H9 (cell line): ENCODE measurements around the gene CAMTA2. TPM values are rescaled to one million over a fixed set of nuclear protein-coding genes. Genes with fewer than 3 reads are reported as not detected.

Experiments
- DNase-seq: peaks from one replicate; pipeline ENCODE4 v3.0.0-alpha.2; 2017
- H2AFZ ChIP-seq: one replicate; pipeline ENCODE4 v1.6.1; 2013; ENCODE audit warnings: mild to moderate bottlenecking, low read length, control low read depth, moderate library complexity
- H2AK5ac ChIP-seq: 2 replicates; pipeline ENCODE4 v1.6.1; 2013; ENCODE audit warnings: low read length, control low read depth, mixed read lengths; ENCODE audit not compliant: insufficient read length
- H2BK120ac ChIP-seq: one replicate; pipeline ENCODE4 v1.6.1; 2013; ENCODE audit warnings: low read depth, mild to moderate bottlenecking, low read length, control low read depth, inconsistent platforms; ENCODE audit not compliant: poor library complexity, severe bottlenecking
- H2BK12ac ChIP-seq: 2 replicates; pipeline ENCODE4 v1.6.1; 2013; ENCODE audit warnings: low read length, control low read depth, mixed read lengths, low read depth; ENCODE audit not compliant: insufficient read length
- H2BK15ac ChIP-seq: 2 replicates; pipeline ENCODE4 v1.6.1; 2013; ENCODE audit warnings: low read depth, low read length, control low read depth
- H2BK20ac ChIP-seq: one replicate; pipeline ENCODE4 v1.6.1; 2013; ENCODE audit warnings: low read depth, mild to moderate bottlenecking, low read length, control low read depth, inconsistent platforms; ENCODE audit not compliant: poor library complexity, severe bottlenecking
- H2BK5ac ChIP-seq: 2 replicates; pipeline ENCODE4 v1.6.1; 2013; ENCODE audit warnings: low read length, control low read depth, mixed read lengths; ENCODE audit not compliant: insufficient read length
- H3K14ac ChIP-seq: 2 replicates; pipeline ENCODE4 v1.6.1; 2013; ENCODE audit warnings: low read length, control low read depth; ENCODE audit not compliant: insufficient read depth
- H3K18ac ChIP-seq: 2 replicates; pipeline ENCODE4 v1.6.1; 2013; ENCODE audit warnings: low read depth, mild to moderate bottlenecking, mixed read lengths, low read length, control low read depth; ENCODE audit not compliant: insufficient read length
- H3K23ac ChIP-seq: 2 replicates; pipeline ENCODE4 v1.6.1; 2013; ENCODE audit warnings: low read length, control low read depth, mixed read lengths, low read depth; ENCODE audit not compliant: insufficient read length
- H3K23me2 ChIP-seq: 2 replicates; pipeline ENCODE4 v1.6.1; 2013; ENCODE audit warnings: low read depth, mild to moderate bottlenecking, mixed read lengths, low read length, control low read depth; ENCODE audit not compliant: insufficient read length, poor library complexity, severe bottlenecking
- H3K27ac ChIP-seq: 2 replicates; pipeline ENCODE4 v1.5.1; 2013; ENCODE audit warnings: low read length, control low read depth, mixed read lengths, low read depth; ENCODE audit not compliant: insufficient read length
- H3K27me3 ChIP-seq: 2 replicates; pipeline ENCODE4 v1.6.1; 2013; ENCODE audit warnings: low read length, control low read depth, inconsistent platforms; ENCODE audit not compliant: insufficient read depth
- H3K4ac ChIP-seq: 2 replicates; pipeline ENCODE4 v1.6.1; 2013; ENCODE audit warnings: low read depth, mild to moderate bottlenecking, control low read depth, inconsistent platforms, low read length, moderate library complexity
- H3K4me1 ChIP-seq: 2 replicates; pipeline ENCODE4 v1.6.1; 2013; ENCODE audit warnings: low read length, control low read depth, inconsistent platforms; ENCODE audit not compliant: insufficient read depth
- H3K4me2 ChIP-seq: 2 replicates; pipeline ENCODE4 v1.6.1; 2013; ENCODE audit warnings: low read length, control low read depth, mixed read lengths; ENCODE audit not compliant: insufficient read length, insufficient read depth
- H3K56ac ChIP-seq: 2 replicates; pipeline ENCODE4 v1.6.1; 2013; ENCODE audit warnings: low read depth, mild to moderate bottlenecking, mixed read lengths, low read length, control low read depth; ENCODE audit not compliant: insufficient read length
- H3K79me1 ChIP-seq: 2 replicates; pipeline ENCODE4 v1.6.1; 2013; ENCODE audit warnings: low read depth, mild to moderate bottlenecking, moderate library complexity, low read length, control low read depth, inconsistent platforms; ENCODE audit not compliant: insufficient read depth, poor library complexity, severe bottlenecking
- H3K79me2 ChIP-seq: 2 replicates; pipeline ENCODE4 v1.6.1; 2013; ENCODE audit warnings: low read length, control low read depth, inconsistent platforms; ENCODE audit not compliant: insufficient read depth
- H3K9ac ChIP-seq: 2 replicates; pipeline ENCODE4 v1.6.1; 2013; ENCODE audit warnings: low read length, control low read depth, mixed read lengths; ENCODE audit not compliant: insufficient read length; ENCODE audit errors: extremely low read depth
- H3K9me3 ChIP-seq: one replicate; pipeline ENCODE4 v1.6.1; 2013; ENCODE audit warnings: low read depth, low read length, inconsistent platforms; ENCODE audit not compliant: control insufficient read depth
- H3T11ph ChIP-seq: one replicate; pipeline ENCODE4 v1.6.1; 2013; ENCODE audit warnings: mild to moderate bottlenecking, low read length, control low read depth, inconsistent platforms
- H4K20me1 ChIP-seq: one replicate; pipeline ENCODE4 v1.6.1; 2013; ENCODE audit not compliant: control insufficient read depth, insufficient read length, insufficient read depth
- H4K5ac ChIP-seq: 2 replicates; pipeline ENCODE4 v1.6.1; 2013; ENCODE audit warnings: low read depth, mild to moderate bottlenecking, mixed read lengths, low read length, control low read depth; ENCODE audit not compliant: insufficient read length
- H4K8ac ChIP-seq: replicated peaks from 2 replicates; pipeline ENCODE4 v1.6.1; 2013; ENCODE audit warnings: low read length, control low read depth, mixed read lengths, low read depth; ENCODE audit not compliant: insufficient read length
- H4K91ac ChIP-seq: 2 replicates; pipeline ENCODE4 v1.6.1; 2013; ENCODE audit warnings: low read depth, mild to moderate bottlenecking, moderate library complexity, mixed read lengths, low read length, control low read depth; ENCODE audit not compliant: insufficient read length
- H3K27ac Mint-ChIP-seq, 3 experiments: 2 replicates in 2 of 3; 3 replicates in 1 of 3; pipeline ENCODE4 v1.8.0; 2020 to 2021; ENCODE audit warnings: mixed read lengths in 3 of 3, mild to moderate bottlenecking in 1 of 3, moderate library complexity in 1 of 3
- H3K27me3 Mint-ChIP-seq: 2 replicates; pipeline ENCODE4 v1.8.0; 2021; ENCODE audit warnings: low read depth, mild to moderate bottlenecking, moderate library complexity, mixed read lengths
- H3K36me3 Mint-ChIP-seq, 3 experiments: 2 replicates in 2 of 3; 3 replicates in 1 of 3; pipeline ENCODE4 v1.8.0; 2020 to 2021; ENCODE audit warnings: low read depth in 3 of 3, mixed read lengths in 3 of 3; ENCODE audit not compliant: insufficient read depth in 1 of 3
- H3K4me1 Mint-ChIP-seq, 2 experiments: 2 replicates each; pipeline ENCODE4 v1.8.0; 2020; ENCODE audit warnings: mixed read lengths in 2 of 2
- H3K4me3 Mint-ChIP-seq, 2 experiments: 2 replicates in 1 of 2; 3 replicates in 1 of 2; pipeline ENCODE4 v1.8.0; 2020 to 2021; ENCODE audit warnings: mild to moderate bottlenecking in 2 of 2, mixed read lengths in 2 of 2, moderate library complexity in 1 of 2
- H3K9me3 Mint-ChIP-seq, 2 experiments: 2 replicates in 1 of 2; 3 replicates in 1 of 2; pipeline ENCODE4 v1.8.0; 2020; ENCODE audit warnings: mild to moderate bottlenecking in 2 of 2, mixed read lengths in 2 of 2, moderate library complexity in 1 of 2
- WGBS: extraction: QIAGEN DNeasy Blood & Tissue Kit; methylation state at CpG from one replicate; pipeline ENCODE4 v1.1.7; 2013; ENCODE audit warnings: missing lambda C conversion rate, low lambda C conversion rate, mixed read lengths; ENCODE audit not compliant: insufficient read length; ENCODE audit errors: extremely low coverage; 5-methylcytosine and 5-hydroxymethylcytosine counted together
- total RNA-seq: library from RNA; stranded (reverse); gene quantifications from 2 replicates; pipeline ENCODE4 v1.2.1, GENCODE V29; 2021
- TF ChIP-seq, protein P1 (sequence below): fragments of 200-600 bp; sonication (generic); conservative IDR thresholded peaks from 3 replicates; pipeline ENCODE4 v1.8.0; 2021; ENCODE audit warnings: antibody characterized with exemption, mild to moderate bottlenecking

Gene CAMTA2
- total RNA-seq, 1 experiment from 2014 or later: 15.6 TPM

DNA sequence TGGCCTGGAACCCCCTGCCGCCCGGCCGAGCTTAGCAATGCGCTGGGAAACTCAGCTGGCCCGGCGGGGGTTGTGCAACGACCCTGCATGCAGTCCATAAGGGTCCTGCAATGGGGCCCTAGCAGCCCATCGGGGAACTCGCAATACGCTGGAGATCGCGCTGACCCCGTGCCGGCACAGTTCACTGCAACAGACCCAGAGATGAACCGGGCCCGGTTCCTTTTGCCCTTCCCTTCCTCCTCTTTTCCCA, 48.0 kb downstream of the CAMTA2 start:
- H3K27me3 ChIP-seq: no peaks in the 10 kb centered on the region
- peak overlapping the region; percentile 71 for H3K9ac ChIP-seq
- H2BK120ac ChIP-seq: no peak overlapping the region
- H3K27ac ChIP-seq: peak overlapping the region; percentile 81
- peak overlapping the region; percentile 69 for H3K18ac ChIP-seq
- H4K20me1 ChIP-seq: peaks cover 7% of the 10 kb centered on the region
- WGBS: no CpG with 5 or more reads among the region's 16 CpGs
- H2AFZ ChIP-seq: no peak overlapping the region
- peak overlapping the region; percentile 95 to 98 for H3K4me3 Mint-ChIP-seq
- H3T11ph ChIP-seq: no peak overlapping the region
- peak overlapping the region; percentile 80 for H3K4me2 ChIP-seq
- H4K8ac ChIP-seq: no peak overlapping the region
- H4K5ac ChIP-seq: no peak overlapping the region
- H2BK20ac ChIP-seq: no peak overlapping the region
- peak overlapping the region; percentile 91 for H3K14ac ChIP-seq
- TF ChIP-seq, protein P1, sequence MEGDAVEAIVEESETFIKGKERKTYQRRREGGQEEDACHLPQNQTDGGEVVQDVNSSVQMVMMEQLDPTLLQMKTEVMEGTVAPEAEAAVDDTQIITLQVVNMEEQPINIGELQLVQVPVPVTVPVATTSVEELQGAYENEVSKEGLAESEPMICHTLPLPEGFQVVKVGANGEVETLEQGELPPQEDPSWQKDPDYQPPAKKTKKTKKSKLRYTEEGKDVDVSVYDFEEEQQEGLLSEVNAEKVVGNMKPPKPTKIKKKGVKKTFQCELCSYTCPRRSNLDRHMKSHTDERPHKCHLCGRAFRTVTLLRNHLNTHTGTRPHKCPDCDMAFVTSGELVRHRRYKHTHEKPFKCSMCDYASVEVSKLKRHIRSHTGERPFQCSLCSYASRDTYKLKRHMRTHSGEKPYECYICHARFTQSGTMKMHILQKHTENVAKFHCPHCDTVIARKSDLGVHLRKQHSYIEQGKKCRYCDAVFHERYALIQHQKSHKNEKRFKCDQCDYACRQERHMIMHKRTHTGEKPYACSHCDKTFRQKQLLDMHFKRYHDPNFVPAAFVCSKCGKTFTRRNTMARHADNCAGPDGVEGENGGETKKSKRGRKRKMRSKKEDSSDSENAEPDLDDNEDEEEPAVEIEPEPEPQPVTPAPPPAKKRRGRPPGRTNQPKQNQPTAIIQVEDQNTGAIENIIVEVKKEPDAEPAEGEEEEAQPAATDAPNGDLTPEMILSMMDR: no peak
- H3K27ac Mint-ChIP-seq: peak overlapping the region; percentile 91 to 100 (median 97); a peak in 6 of 7 replicates
- no peak overlapping the region for H3K4ac ChIP-seq
- H3K23ac ChIP-seq: no peak overlapping the region
- H4K91ac ChIP-seq: no peak overlapping the region
- no peaks in the 10 kb centered on the region for H3K9me3 ChIP-seq
- no peaks in the 10 kb centered on the region; a peak in 1 of 5 replicates for H3K9me3 Mint-ChIP-seq
- H2BK12ac ChIP-seq: no peak overlapping the region
- peaks cover 17% of the 10 kb centered on the region for H3K23me2 ChIP-seq
- H3K36me3 Mint-ChIP-seq: peaks cover 27 to 70% (median 53%) of the 10 kb centered on the region in 3 experiments
- peaks cover 1% of the 10 kb centered on the region; the same call in 1 of the 2 replicates for H3K27me3 Mint-ChIP-seq
- no peak for DNase-seq
- H3K4me1 Mint-ChIP-seq: peaks cover 20 to 29% of the 10 kb centered on the region in 2 experiments
- H3K56ac ChIP-seq: no peak overlapping the region
- H3K79me1 ChIP-seq: peaks cover 5% of the 10 kb centered on the region
- no peak overlapping the region for H2AK5ac ChIP-seq
- H2BK5ac ChIP-seq: no peak overlapping the region
- peaks cover 6% of the 10 kb centered on the region; the same call in 1 of the 2 replicates for H3K79me2 ChIP-seq
- H3K4me1 ChIP-seq: no peaks in the 10 kb centered on the region
- no peak overlapping the region for H2BK15ac ChIP-seq
